H9 (cell line): ENCODE results near the gene RAD50. TPM values are rescaled to one million over a fixed set of nuclear protein-coding genes. Genes with fewer than 3 reads are reported as not detected.
"Not testable (repeated sequence)": the region's sequence is repeated elsewhere in the genome, so short reads cannot be mapped to it uniquely, and the experiment has no call there.

Experiments used
- DNase-seq: peaks from one replicate; pipeline ENCODE4 v3.0.0-alpha.2; 2017
- H2AFZ ChIP-seq: one replicate; pipeline ENCODE4 v1.6.1; 2013; ENCODE audit warnings: mild to moderate bottlenecking, low read length, control low read depth, moderate library complexity
- H2AK5ac ChIP-seq: 2 replicates; pipeline ENCODE4 v1.6.1; 2013; ENCODE audit warnings: low read length, control low read depth, mixed read lengths; ENCODE audit not compliant: insufficient read length
- H2BK120ac ChIP-seq: one replicate; pipeline ENCODE4 v1.6.1; 2013; ENCODE audit warnings: low read depth, mild to moderate bottlenecking, low read length, control low read depth, inconsistent platforms; ENCODE audit not compliant: poor library complexity, severe bottlenecking
- H2BK12ac ChIP-seq: 2 replicates; pipeline ENCODE4 v1.6.1; 2013; ENCODE audit warnings: low read length, control low read depth, mixed read lengths, low read depth; ENCODE audit not compliant: insufficient read length
- H2BK15ac ChIP-seq: 2 replicates; pipeline ENCODE4 v1.6.1; 2013; ENCODE audit warnings: low read depth, low read length, control low read depth
- H2BK20ac ChIP-seq: one replicate; pipeline ENCODE4 v1.6.1; 2013; ENCODE audit warnings: low read depth, mild to moderate bottlenecking, low read length, control low read depth, inconsistent platforms; ENCODE audit not compliant: poor library complexity, severe bottlenecking
- H2BK5ac ChIP-seq: 2 replicates; pipeline ENCODE4 v1.6.1; 2013; ENCODE audit warnings: low read length, control low read depth, mixed read lengths; ENCODE audit not compliant: insufficient read length
- H3K14ac ChIP-seq: 2 replicates; pipeline ENCODE4 v1.6.1; 2013; ENCODE audit warnings: low read length, control low read depth; ENCODE audit not compliant: insufficient read depth
- H3K18ac ChIP-seq: 2 replicates; pipeline ENCODE4 v1.6.1; 2013; ENCODE audit warnings: low read depth, mild to moderate bottlenecking, mixed read lengths, low read length, control low read depth; ENCODE audit not compliant: insufficient read length
- H3K23ac ChIP-seq: 2 replicates; pipeline ENCODE4 v1.6.1; 2013; ENCODE audit warnings: low read length, control low read depth, mixed read lengths, low read depth; ENCODE audit not compliant: insufficient read length
- H3K23me2 ChIP-seq: 2 replicates; pipeline ENCODE4 v1.6.1; 2013; ENCODE audit warnings: low read depth, mild to moderate bottlenecking, mixed read lengths, low read length, control low read depth; ENCODE audit not compliant: insufficient read length, poor library complexity, severe bottlenecking
- H3K27ac ChIP-seq: 2 replicates; pipeline ENCODE4 v1.5.1; 2013; ENCODE audit warnings: low read length, control low read depth, mixed read lengths, low read depth; ENCODE audit not compliant: insufficient read length
- H3K27me3 ChIP-seq: 2 replicates; pipeline ENCODE4 v1.6.1; 2013; ENCODE audit warnings: low read length, control low read depth, inconsistent platforms; ENCODE audit not compliant: insufficient read depth
- H3K4ac ChIP-seq: 2 replicates; pipeline ENCODE4 v1.6.1; 2013; ENCODE audit warnings: low read depth, mild to moderate bottlenecking, control low read depth, inconsistent platforms, low read length, moderate library complexity
- H3K4me1 ChIP-seq: 2 replicates; pipeline ENCODE4 v1.6.1; 2013; ENCODE audit warnings: low read length, control low read depth, inconsistent platforms; ENCODE audit not compliant: insufficient read depth
- H3K4me2 ChIP-seq: 2 replicates; pipeline ENCODE4 v1.6.1; 2013; ENCODE audit warnings: low read length, control low read depth, mixed read lengths; ENCODE audit not compliant: insufficient read length, insufficient read depth
- H3K56ac ChIP-seq: 2 replicates; pipeline ENCODE4 v1.6.1; 2013; ENCODE audit warnings: low read depth, mild to moderate bottlenecking, mixed read lengths, low read length, control low read depth; ENCODE audit not compliant: insufficient read length
- H3K79me1 ChIP-seq: 2 replicates; pipeline ENCODE4 v1.6.1; 2013; ENCODE audit warnings: low read depth, mild to moderate bottlenecking, moderate library complexity, low read length, control low read depth, inconsistent platforms; ENCODE audit not compliant: insufficient read depth, poor library complexity, severe bottlenecking
- H3K79me2 ChIP-seq: 2 replicates; pipeline ENCODE4 v1.6.1; 2013; ENCODE audit warnings: low read length, control low read depth, inconsistent platforms; ENCODE audit not compliant: insufficient read depth
- H3K9ac ChIP-seq: 2 replicates; pipeline ENCODE4 v1.6.1; 2013; ENCODE audit warnings: low read length, control low read depth, mixed read lengths; ENCODE audit not compliant: insufficient read length; ENCODE audit errors: extremely low read depth
- H3K9me3 ChIP-seq: one replicate; pipeline ENCODE4 v1.6.1; 2013; ENCODE audit warnings: low read depth, low read length, inconsistent platforms; ENCODE audit not compliant: control insufficient read depth
- H3T11ph ChIP-seq: one replicate; pipeline ENCODE4 v1.6.1; 2013; ENCODE audit warnings: mild to moderate bottlenecking, low read length, control low read depth, inconsistent platforms
- H4K20me1 ChIP-seq: one replicate; pipeline ENCODE4 v1.6.1; 2013; ENCODE audit not compliant: control insufficient read depth, insufficient read length, insufficient read depth
- H4K5ac ChIP-seq: 2 replicates; pipeline ENCODE4 v1.6.1; 2013; ENCODE audit warnings: low read depth, mild to moderate bottlenecking, mixed read lengths, low read length, control low read depth; ENCODE audit not compliant: insufficient read length
- H4K8ac ChIP-seq: replicated peaks from 2 replicates; pipeline ENCODE4 v1.6.1; 2013; ENCODE audit warnings: low read length, control low read depth, mixed read lengths, low read depth; ENCODE audit not compliant: insufficient read length
- H4K91ac ChIP-seq: 2 replicates; pipeline ENCODE4 v1.6.1; 2013; ENCODE audit warnings: low read depth, mild to moderate bottlenecking, moderate library complexity, mixed read lengths, low read length, control low read depth; ENCODE audit not compliant: insufficient read length
- H3K27ac Mint-ChIP-seq, 3 experiments: 2 replicates in 2 of 3; 3 replicates in 1 of 3; pipeline ENCODE4 v1.8.0; 2020 to 2021; ENCODE audit warnings: mixed read lengths in 3 of 3, mild to moderate bottlenecking in 1 of 3, moderate library complexity in 1 of 3
- H3K27me3 Mint-ChIP-seq: 2 replicates; pipeline ENCODE4 v1.8.0; 2021; ENCODE audit warnings: low read depth, mild to moderate bottlenecking, moderate library complexity, mixed read lengths
- H3K36me3 Mint-ChIP-seq, 3 experiments: 2 replicates in 2 of 3; 3 replicates in 1 of 3; pipeline ENCODE4 v1.8.0; 2020 to 2021; ENCODE audit warnings: low read depth in 3 of 3, mixed read lengths in 3 of 3; ENCODE audit not compliant: insufficient read depth in 1 of 3
- H3K4me1 Mint-ChIP-seq, 2 experiments: 2 replicates each; pipeline ENCODE4 v1.8.0; 2020; ENCODE audit warnings: mixed read lengths in 2 of 2
- H3K4me3 Mint-ChIP-seq, 2 experiments: 2 replicates in 1 of 2; 3 replicates in 1 of 2; pipeline ENCODE4 v1.8.0; 2020 to 2021; ENCODE audit warnings: mild to moderate bottlenecking in 2 of 2, mixed read lengths in 2 of 2, moderate library complexity in 1 of 2
- H3K9me3 Mint-ChIP-seq, 2 experiments: 2 replicates in 1 of 2; 3 replicates in 1 of 2; pipeline ENCODE4 v1.8.0; 2020; ENCODE audit warnings: mild to moderate bottlenecking in 2 of 2, mixed read lengths in 2 of 2, moderate library complexity in 1 of 2
- CTCF ChIP-seq: fragments of 200-600 bp; sonication (generic); conservative IDR thresholded peaks from 3 replicates; pipeline ENCODE4 v1.8.0; 2021; ENCODE audit warnings: antibody characterized with exemption, mild to moderate bottlenecking
- WGBS: extraction: QIAGEN DNeasy Blood & Tissue Kit; methylation state at CpG from one replicate; pipeline ENCODE4 v1.1.7; 2013; ENCODE audit warnings: missing lambda C conversion rate, low lambda C conversion rate, mixed read lengths; ENCODE audit not compliant: insufficient read length; ENCODE audit errors: extremely low coverage; 5-methylcytosine and 5-hydroxymethylcytosine counted together
- total RNA-seq: library from RNA; stranded (reverse); gene quantifications from 2 replicates; pipeline ENCODE4 v1.2.1, GENCODE V29; 2021

Gene RAD50
- total RNA-seq, 1 experiment from 2014 or later: 46.1 TPM

- DNase-seq: no peak
- Histone ChIP-seq H2BK15ac (no peak overlapping the region), H3K23ac (no peak overlapping the region), H3K9ac (no peak overlapping the region), H2BK12ac (no peak overlapping the region), H2AFZ (no peak overlapping the region), H3K27ac (no peak overlapping the region), H3K79me2 (no peaks in the 10 kb centered on the region), H3K9me3 (no peaks in the 10 kb centered on the region), H2BK5ac (no peak overlapping the region), H3K4ac (no peak overlapping the region), H2BK120ac (no peak overlapping the region), H4K8ac (no peak overlapping the region), H3K79me1 (no peaks in the 10 kb centered on the region), H2AK5ac (no peak overlapping the region), H3K56ac (no peak overlapping the region), H3K14ac (no peak overlapping the region), H4K20me1 (no peaks in the 10 kb centered on the region), H2BK20ac (no peak overlapping the region), H3K27me3 (no peaks in the 10 kb centered on the region), H3K23me2 (no peaks in the 10 kb centered on the region), H4K91ac (no peak overlapping the region), H3K4me1 (no peaks in the 10 kb centered on the region), H3K4me2 (no peak overlapping the region), H3K18ac (no peak overlapping the region), H4K5ac (no peak overlapping the region), H3T11ph (no peak overlapping the region)
- WGBS: no CpG with 5 or more reads among the region's 3 CpGs
- 0 out of 4 replicates have a peak, but pooled peaks cover 0 to 2% of the 10 kb centered on the region in 2 experiments for H3K4me1 Mint-ChIP-seq
- H3K9me3 Mint-ChIP-seq: no peaks in the 10 kb centered on the region
- no peaks in the 10 kb centered on the region for H3K27me3 Mint-ChIP-seq
- peaks cover 0 to 3% (median 0%) of the 10 kb centered on the region in 3 experiments; a peak in 2 of 7 replicates for H3K36me3 Mint-ChIP-seq
- H3K27ac Mint-ChIP-seq: no peak overlapping the region
- H3K4me3 Mint-ChIP-seq: no peak overlapping the region
- no peak for TF ChIP-seq CTCF
These were observed 133.4 kb downstream of the RAD50 start for GRCh38 chr5:132690156-132690555.

- WGBS: no CpG with 5 or more reads among the region's 5 CpGs
These were observed 135.2 kb downstream of the RAD50 start for GRCh38 chr5:132691755-132692631.

More at GRCh38 chr5:132691755-132692631, 135.2 kb downstream of the RAD50 start:
- not testable (repeated sequence) for H3K4me3 Mint-ChIP-seq, H2BK5ac ChIP-seq, H4K8ac ChIP-seq, H3K79me1 ChIP-seq, H3K23ac ChIP-seq, H2BK120ac ChIP-seq, H3K14ac ChIP-seq, H3K27ac Mint-ChIP-seq, H3K4me1 ChIP-seq, H3K4me1 Mint-ChIP-seq, H3K36me3 Mint-ChIP-seq, H3K79me2 ChIP-seq, H3K23me2 ChIP-seq, H2BK15ac ChIP-seq, H3K27ac ChIP-seq, H2AFZ ChIP-seq, H3K18ac ChIP-seq, H3K9me3 Mint-ChIP-seq, H2BK20ac ChIP-seq, H3K9ac ChIP-seq, H3K27me3 Mint-ChIP-seq, H4K5ac ChIP-seq, H3K27me3 ChIP-seq, H2BK12ac ChIP-seq, H3K4ac ChIP-seq, H4K20me1 ChIP-seq, H2AK5ac ChIP-seq, H3K56ac ChIP-seq, H3T11ph ChIP-seq, H3K9me3 ChIP-seq, H3K4me2 ChIP-seq, DNase-seq, H4K91ac ChIP-seq
